ENCODE data around the gene BEAN1.

The BEAN1 gene, protein sequence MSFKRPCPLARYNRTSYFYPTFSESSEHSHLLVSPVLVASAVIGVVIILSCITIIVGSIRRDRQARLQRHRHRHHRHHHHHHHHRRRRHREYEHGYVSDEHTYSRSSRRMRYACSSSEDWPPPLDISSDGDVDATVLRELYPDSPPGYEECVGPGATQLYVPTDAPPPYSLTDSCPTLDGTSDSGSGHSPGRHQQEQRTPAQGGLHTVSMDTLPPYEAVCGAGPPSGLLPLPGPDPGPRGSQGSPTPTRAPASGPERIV
- long read RNA-seq, donor 1, partial matches to known transcripts, result 0 of 1 reads
- long read RNA-seq, donor 1, other reads (novel, unspliced or antisense), result 0 of 1 reads
- long read RNA-seq, donor 2, result 0 reads
- long read RNA-seq, donor 3, result 0 reads
- long read RNA-seq, donor 4, result 0 reads
- long read RNA-seq, donor 5, result 0 reads
- long read RNA-seq, donor 6, result 0 reads
- long read RNA-seq, donor 7, result 0 reads
- long read RNA-seq, donor 8, result 0 reads

DNA sequence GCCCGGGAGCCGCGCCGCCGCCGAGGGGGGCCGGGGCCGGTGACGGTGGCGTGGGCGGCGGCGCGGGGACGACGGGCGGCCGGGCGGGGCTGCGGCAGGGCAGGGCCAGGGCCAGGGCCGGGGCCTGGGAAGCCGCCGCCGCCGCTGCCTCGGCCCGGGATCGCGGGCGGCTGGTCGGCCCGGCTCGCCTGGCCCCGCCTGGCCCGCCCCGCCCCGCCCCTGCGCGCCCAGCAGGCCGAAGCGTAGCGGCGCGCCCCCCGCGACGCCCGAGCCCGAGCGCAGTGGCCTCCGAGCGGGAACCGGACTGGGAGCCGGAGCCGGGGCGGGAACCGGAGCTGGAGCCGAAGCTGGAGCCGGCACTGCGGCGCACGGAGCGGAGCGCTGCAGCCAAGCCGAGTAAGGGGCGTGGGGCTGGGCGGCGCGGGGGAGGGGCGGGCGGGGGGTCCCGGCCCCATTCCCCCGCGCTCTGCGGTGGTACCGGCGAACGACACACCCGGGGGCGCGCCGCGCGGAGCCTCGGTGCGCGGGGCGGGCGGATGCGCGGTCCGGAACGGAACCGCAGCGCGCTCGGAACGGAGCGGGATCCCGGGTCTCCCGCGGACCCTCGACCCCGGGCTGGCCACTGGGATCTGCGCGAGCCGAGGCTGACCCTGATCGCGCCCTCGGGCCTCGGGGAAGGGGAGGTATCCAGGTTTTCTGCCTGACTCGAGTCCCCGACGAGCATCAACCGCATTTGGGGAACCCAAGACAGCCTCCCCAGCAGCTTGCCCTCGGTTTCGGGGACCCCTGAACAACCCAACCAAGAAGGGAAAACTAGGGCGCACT is at the start of gene BEAN1:
Gene BEAN1 (plus strand): TSS at position 260 of the 825 bp plus-strand sequence. CDS start 10,382 bp downstream, outside the sequence.
- DNase-seq, result peak; percentile 64

DNA sequence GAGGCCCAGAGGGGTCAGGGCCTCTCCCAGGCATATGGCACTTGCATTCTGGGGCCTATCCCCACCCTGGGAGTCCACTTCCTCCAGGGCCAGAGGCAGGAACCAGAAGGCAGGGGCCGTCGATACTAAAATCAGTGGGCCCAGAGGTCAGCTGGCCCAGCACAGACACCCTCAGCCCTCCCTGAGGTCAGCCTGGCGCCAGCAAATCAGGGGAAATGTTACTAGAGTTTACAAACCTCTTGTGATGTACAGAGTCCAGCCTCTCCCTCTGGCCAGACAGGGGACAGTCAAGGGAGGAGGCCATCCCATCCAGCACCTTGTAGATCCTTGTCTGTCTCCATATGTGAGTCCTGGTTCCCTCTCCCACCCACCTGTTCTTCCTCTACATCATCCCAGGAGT is 49.8 kb upstream of the BEAN1 start:
- DNase-seq, result no peak

DNA sequence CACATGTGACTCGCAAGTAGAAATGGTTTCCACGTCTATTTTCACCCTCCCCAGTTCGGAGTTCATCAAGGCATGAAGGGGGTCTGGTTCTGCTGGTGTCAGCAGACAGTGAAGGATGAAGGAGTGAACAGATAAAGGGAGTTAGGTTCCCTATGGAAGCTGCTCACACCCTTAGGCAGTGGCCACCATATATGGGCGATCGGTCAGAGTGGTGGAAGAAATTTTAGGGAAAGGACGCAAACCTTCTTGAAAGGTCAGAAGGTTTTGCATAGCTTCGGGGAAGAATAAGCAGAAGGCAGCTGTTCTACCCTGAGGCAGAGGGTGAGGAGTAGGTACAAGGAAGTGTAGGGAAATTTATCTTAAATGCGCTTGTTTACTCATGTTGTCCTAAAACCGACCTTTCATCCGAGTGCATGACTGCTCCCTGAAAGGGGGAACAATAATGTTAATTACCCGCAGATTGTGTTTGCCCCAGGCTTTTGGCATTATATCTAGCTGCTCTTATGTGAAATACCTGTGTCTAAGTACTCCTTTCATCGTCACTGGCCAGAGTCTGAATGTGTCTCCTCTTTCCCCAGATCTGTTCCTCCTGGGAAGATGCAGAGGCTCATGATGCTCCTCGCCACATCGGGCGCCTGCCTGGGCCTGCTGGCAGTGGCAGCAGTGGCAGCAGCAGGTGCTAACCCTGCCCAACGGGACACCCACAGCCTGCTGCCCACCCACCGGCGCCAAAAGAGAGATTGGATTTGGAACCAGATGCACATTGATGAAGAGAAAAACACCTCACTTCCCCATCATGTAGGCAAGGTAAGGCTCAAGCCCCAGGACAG is 48.1 kb upstream of the BEAN1 start:
- DNase-seq, result no peak

GRCh38 chr16:66379571-66379941 is 47.5 kb upstream of the BEAN1 start:
- no peak for DNase-seq

GRCh38 chr16:66380421-66380820 is 46.7 kb upstream of the BEAN1 start:
- no peak for DNase-seq

DNA sequence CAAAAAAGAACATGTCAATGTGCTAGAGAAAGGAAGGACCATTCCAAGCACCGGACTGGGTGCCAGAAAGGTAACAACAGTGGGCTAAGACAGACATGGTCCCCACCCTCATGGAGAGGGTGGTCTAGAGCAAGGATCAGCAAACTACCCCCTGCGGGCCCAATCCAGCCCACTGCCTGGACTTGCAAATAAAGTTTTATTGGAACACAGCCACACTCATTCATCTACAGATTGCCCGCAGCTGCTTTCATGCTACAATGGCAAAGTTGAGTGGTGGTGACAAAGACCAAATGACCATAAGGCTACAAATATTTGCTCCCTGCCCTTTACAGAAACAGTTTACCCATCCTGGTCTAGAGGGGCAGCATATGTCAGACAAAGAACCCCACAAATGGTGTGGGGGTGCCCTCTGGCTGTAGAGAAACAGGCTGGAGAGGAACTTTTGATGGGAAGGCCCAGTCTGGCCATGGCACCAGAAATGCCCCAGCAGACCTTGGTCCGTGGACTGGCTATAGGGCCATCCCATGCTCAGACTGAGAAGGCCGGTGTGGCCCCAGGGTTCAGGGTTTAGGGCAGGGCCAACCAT is 45.4 kb upstream of the BEAN1 start:
- DNase-seq, result no peak

- DNase-seq, result no peak
Measured at GRCh38 chr16:66382171-66382965, 44.7 kb upstream of the BEAN1 start.

DNA sequence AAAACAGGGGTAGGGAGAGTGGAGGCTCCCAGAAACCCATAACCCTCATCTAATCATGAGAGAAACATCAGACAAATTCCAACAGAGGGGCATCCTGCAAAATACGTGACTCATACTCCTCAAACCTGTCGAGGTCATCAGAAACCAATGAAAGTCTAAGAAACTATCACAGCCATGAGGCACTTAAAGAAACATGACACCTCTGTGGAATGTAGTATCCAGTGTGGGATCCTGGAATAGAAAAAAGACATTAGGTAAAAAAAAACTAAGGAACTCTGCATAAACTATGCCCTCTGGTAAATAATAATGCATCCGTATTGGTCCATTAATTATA is 44.2 kb upstream of the BEAN1 start:
- no peak for DNase-seq

DNA sequence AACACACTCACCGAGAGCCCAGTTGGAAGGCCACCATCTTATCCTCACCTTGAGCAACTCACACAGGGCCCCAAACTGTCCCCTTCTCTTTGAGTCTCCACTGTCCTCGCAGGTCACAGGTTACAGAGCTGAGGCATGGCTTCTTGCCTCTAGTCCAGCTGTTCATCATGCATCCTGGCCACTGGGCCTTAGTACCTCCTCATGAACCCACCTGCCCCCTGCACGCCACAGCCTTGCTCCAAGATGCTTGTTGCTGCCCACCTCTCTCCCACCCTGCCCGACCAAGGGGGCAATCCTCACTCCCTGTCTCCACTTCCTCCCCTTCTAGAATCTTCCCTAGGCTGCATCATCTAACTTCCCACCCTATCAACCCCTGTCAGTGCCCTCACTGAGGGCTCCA is 43.5 kb upstream of the BEAN1 start:
- no peak for DNase-seq

GRCh38 chr16:66385415-66385814 is 41.7 kb upstream of the BEAN1 start:
- no peak for DNase-seq

DNA sequence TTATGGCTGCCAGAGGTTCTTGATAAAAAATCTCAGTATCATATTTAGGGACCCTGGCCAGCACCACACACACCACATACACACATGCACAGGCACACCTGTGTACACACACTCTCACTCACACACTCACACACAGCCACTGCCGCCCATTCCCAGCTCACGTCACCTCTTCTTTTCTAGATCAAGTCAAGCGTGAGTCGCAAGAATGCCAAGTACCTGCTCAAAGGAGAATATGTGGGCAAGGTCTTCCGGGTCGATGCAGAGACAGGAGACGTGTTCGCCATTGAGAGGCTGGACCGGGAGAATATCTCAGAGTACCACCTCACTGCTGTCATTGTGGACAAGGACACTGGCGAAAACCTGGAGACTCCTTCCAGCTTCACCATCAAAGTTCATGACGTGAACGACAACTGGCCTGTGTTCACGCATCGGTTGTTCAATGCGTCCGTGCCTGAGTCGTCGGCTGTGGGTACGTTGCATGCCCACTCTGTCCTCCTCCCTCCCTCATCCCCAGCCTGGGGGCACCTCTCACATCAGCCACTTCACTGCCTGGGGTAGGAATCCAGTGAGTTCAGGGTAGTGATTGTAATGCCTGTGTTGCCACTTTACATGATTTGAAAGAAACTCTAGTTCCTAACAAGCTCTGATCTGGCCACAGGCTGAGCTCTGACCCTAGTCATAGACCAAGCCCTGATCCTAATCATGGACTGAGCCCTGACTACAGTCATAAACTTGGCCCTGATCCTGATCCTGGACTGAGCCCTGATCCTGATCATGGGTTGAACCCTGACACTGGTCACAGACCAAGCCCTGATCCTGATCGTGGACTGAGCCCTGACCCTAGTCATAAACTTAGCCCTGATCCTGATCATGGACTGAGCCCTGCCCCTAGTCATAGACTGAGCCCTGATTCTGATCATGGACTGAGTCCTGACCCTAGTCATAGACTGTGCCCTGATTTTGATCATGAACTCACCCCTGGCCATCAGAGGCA is 40.2 kb upstream of the BEAN1 start:
- DNase-seq, result no peak

- DNase-seq, result no peak
Measured at GRCh38 chr16:66387817-66388332, 39.2 kb upstream of the BEAN1 start.

GRCh38 chr16:66388350-66389139 is 38.5 kb upstream of the BEAN1 start:
- DNase-seq, result no peak

- DNase-seq, result no peak
Measured at GRCh38 chr16:66389256-66390176, 37.6 kb upstream of the BEAN1 start.

DNA sequence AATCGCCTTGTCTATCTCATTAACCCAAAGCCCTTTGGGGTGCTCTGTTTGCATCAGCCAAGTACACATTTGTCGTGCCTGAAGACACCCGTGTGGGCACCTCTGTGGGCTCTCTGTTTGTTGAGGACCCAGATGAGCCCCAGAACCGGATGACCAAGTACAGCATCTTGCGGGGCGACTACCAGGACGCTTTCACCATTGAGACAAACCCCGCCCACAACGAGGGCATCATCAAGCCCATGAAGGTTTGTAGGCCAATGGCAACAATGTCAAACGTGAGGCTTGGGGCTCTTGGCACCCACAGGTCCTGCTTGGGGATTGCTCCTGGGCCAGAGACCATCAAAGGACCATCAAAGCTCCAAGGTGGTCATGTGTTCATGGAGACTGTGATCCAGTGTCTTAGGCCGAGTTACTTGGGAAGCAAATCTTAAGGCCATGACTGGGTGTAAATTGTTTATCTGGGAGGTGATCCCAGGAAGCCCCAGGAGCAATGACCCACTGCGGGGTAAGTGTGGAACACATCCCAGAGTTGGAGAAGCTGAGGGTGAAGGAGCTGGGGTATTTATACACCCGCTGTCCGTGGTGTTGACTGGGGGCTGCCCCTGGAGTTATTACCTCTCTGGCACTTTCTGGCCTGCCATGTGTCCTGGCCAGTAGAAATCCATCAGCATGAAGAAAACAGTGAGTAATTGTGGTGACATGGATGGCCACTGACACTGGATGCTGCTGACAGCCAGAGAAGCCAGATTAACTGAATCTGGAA is 36.6 kb upstream of the BEAN1 start:
- DNase-seq, result no peak

- no peak for DNase-seq
Measured at GRCh38 chr16:66391726-66392670, 35.1 kb upstream of the BEAN1 start.

All from right kidney (tissue), 9 donors.